ENCODE data around the gene ZC3H6. TPM values are rescaled to one million over a fixed set of nuclear protein-coding genes. Genes with fewer than 3 reads are reported as not detected.

ZC3H6 gene
- total and polyA plus RNA-seq, 2 of the 13 experiments (the other 11 are each of a cell fraction or from before 2014, with no cell fraction given) = 0.71 to 0.93 TPM

DNA sequence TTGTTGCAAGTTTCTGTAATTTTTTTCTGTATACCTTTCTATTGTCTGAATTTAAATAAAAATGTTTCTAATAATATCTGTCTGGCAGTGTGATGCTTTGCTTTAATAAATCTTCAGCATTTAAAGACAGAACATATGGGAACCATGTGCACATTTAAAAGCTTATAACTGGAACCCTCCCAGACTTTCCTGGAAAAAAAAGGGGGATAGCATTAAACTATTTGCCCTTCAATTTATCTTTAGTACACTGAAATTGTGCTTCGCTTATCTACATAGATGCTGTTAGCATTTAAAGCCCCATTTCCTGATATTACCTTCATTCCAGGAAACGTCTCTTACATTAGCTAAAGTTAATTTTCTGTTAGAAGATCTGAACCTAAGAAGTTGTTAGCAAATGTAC lies 64.6 kb downstream of the ZC3H6 start (continued):
- TF ChIP-seq, protein P1, sequence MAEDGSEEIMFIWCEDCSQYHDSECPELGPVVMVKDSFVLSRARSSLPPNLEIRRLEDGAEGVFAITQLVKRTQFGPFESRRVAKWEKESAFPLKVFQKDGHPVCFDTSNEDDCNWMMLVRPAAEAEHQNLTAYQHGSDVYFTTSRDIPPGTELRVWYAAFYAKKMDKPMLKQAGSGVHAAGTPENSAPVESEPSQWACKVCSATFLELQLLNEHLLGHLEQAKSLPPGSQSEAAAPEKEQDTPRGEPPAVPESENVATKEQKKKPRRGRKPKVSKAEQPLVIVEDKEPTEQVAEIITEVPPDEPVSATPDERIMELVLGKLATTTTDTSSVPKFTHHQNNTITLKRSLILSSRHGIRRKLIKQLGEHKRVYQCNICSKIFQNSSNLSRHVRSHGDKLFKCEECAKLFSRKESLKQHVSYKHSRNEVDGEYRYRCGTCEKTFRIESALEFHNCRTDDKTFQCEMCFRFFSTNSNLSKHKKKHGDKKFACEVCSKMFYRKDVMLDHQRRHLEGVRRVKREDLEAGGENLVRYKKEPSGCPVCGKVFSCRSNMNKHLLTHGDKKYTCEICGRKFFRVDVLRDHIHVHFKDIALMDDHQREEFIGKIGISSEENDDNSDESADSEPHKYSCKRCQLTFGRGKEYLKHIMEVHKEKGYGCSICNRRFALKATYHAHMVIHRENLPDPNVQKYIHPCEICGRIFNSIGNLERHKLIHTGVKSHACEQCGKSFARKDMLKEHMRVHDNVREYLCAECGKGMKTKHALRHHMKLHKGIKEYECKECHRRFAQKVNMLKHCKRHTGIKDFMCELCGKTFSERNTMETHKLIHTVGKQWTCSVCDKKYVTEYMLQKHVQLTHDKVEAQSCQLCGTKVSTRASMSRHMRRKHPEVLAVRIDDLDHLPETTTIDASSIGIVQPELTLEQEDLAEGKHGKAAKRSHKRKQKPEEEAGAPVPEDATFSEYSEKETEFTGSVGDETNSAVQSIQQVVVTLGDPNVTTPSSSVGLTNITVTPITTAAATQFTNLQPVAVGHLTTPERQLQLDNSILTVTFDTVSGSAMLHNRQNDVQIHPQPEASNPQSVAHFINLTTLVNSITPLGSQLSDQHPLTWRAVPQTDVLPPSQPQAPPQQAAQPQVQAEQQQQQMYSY (CRISPR knock-in tag; IDR thresholded peaks at IDR 0.05) = no peak
- no peak for TF ChIP-seq ZMYM3 (CRISPR knock-in tag; IDR thresholded peaks at IDR 0.05)
- no peak for TF ChIP-seq ZNF292 (CRISPR knock-in tag; IDR thresholded peaks at IDR 0.05; ENCODE audit: borderline replicate concordance, low read depth)
- TF ChIP-seq, protein P2, sequence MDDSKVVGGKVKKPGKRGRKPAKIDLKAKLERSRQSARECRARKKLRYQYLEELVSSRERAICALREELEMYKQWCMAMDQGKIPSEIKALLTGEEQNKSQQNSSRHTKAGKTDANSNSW (CRISPR knock-in tag; IDR thresholded peaks at IDR 0.05; ENCODE audit: borderline replicate concordance) = no peak
- no peak for TF ChIP-seq FOXK2 (IDR thresholded peaks at IDR 0.05)
- no peak for TF ChIP-seq FLYWCH1 (CRISPR knock-in tag; IDR thresholded peaks at IDR 0.05)

DNA sequence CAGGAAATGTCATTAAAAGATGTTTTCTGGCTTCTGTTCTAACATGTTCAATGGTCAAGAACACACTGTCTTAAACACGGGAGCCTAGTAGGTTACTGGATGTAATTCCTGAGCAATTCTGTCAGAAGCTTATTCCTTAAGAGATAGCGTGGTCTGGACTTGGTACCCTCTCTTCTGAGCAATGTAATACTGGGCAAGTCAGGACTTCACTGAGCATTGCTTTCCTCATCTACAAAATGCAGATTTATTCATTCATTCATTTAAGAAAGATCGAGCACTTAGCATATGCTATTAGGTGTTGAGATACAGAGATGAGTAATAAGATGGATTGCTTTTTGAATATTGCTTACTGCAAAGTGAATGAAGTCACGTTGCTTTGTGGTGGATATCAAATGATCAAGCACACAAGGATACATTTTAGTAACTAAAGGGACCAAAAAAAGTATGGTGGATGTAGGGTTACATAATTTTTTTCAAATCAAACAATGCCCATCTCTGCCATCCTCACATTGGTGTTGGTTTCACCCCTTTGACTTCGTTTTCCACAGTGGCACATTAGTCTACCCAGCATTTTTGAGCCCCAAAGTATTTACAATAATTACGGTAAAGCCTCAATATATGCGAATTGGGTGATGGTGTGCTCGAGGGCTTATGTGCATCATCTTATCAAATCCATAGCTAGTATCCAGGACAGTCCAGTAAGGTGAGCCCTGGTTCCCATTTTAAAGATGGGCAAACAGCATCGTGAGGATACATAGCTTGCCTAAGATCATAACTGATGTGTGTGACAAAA lies 65.3 kb downstream of the ZC3H6 start:
- peak; percentile 91 for TF ChIP-seq GZF1 (CRISPR knock-in tag; IDR thresholded peaks at IDR 0.05)
- TF ChIP-seq MEIS1 (CRISPR knock-in tag; IDR thresholded peaks at IDR 0.05; ENCODE audit: borderline replicate concordance) = no peak
- WGBS (ENCODE audit: low lambda C conversion rate) = 62% methylated on average over 9 of the region's 9 CpGs
- intact Hi-C loops (cut with micrococcal nuclease; ENCODE audit: unreplicated experiment) (no loop called here), in situ Hi-C loops (cut with HindIII; ENCODE audit: extremely low pct_ligation_motif_present, low pct_unique_long_range_greater_than_20kb) (no loop called here)
- no peak overlapping the region for H3K27ac ChIP-seq (ENCODE audit: extremely low read length, insufficient read depth, low read length)
- no TSS peak for BruUV-seq (replicated peaks)
- ChIA-PET POLR2A (no interaction called here), CTCF (ENCODE audit: low intra/inter-chr PET ratio, low total read pairs) (no interaction called here)
- no peak for FAIRE-seq
- no peaks in the 10 kb centered on the region; a peak in 1 of 5 replicates for H3K36me3 ChIP-seq (replicated peaks in 1 of 2; ENCODE audit: control insufficient read depth in 1 of 2, insufficient read depth in 2 of 2, low read length in 2 of 2)
- H3K4me2 ChIP-seq (ENCODE audit: low read depth, low read length) = no peak overlapping the region
- ATAC-seq = no peak
- DNase-seq (ENCODE audit: low spot score) = no peak
- no peak overlapping the region for H3K4me3 ChIP-seq (replicated peaks in 1 of 3; ENCODE audit: insufficient read depth in 1 of 3, low read depth in 2 of 3, low read length in 3 of 3)
- H4K20me1 ChIP-seq (ENCODE audit: insufficient read depth, low read length) = no peaks in the 10 kb centered on the region
- H3K9me3 ChIP-seq (ENCODE audit: low read length) = no peaks in the 10 kb centered on the region
- H3K4me1 ChIP-seq (ENCODE audit: insufficient read depth, low read length) = peaks cover 19% of the 10 kb centered on the region
- no peaks in the 10 kb centered on the region for H3K27me3 ChIP-seq (ENCODE audit: control insufficient read depth in 1 of 2, insufficient read depth in 2 of 2, low read length in 2 of 2)
- H3K9ac ChIP-seq (ENCODE audit: insufficient read depth, low read depth, low read length) = no peak overlapping the region
- H2AFZ ChIP-seq (ENCODE audit: low read length) = no peak overlapping the region
- H3K79me2 ChIP-seq (ENCODE audit: insufficient read depth, low read length) = no peaks in the 10 kb centered on the region
